Neural cell (in vitro differentiated cells): ENCODE measurements around the gene C16orf86. TPM values are rescaled to one million over a fixed set of nuclear protein-coding genes. Genes with fewer than 3 reads are reported as not detected.

ENCODE experiments used
- H2AFZ ChIP-seq: fragments of 200-600, 300-800 bp; sonication (generic), shearing (Covaris generic); 2 replicates; pipeline ENCODE4 v1.6.0; 2014; ENCODE audit warnings: low read depth, mild to moderate bottlenecking, antibody characterized with exemption, low read length, moderate library complexity
- H3F3A ChIP-seq: fragments of 200-600 bp; shearing (Covaris generic); 2 replicates; pipeline ENCODE4 v1.6.1; 2016; ENCODE audit warnings: mild to moderate bottlenecking, moderate library complexity, mixed read lengths, antibody characterized with exemption, low read length; ENCODE audit not compliant: insufficient read depth, poor library complexity, severe bottlenecking
- H3K27ac ChIP-seq: fragments of 200-600, 300-800 bp; sonication (generic), shearing (Covaris generic); 2 replicates; pipeline ENCODE4 v1.5.1; 2014; ENCODE audit warnings: mild to moderate bottlenecking, low read length, moderate library complexity
- H3K27me3 ChIP-seq: fragments of 300-800, 200-600 bp; sonication (generic), shearing (Covaris generic); 2 replicates; pipeline ENCODE4 v1.6.0; 2014; ENCODE audit warnings: mild to moderate bottlenecking, low read depth, low read length, moderate library complexity; ENCODE audit not compliant: insufficient read depth
- H3K36me3 ChIP-seq: fragments of 300-800, 200-600 bp; sonication (generic), shearing (Covaris generic); 2 replicates; pipeline ENCODE4 v1.5.1; 2014; ENCODE audit warnings: mild to moderate bottlenecking, antibody characterized with exemption, low read length, moderate library complexity; ENCODE audit not compliant: insufficient read depth
- H3K4me2 ChIP-seq: fragments of 300-800, 200-600 bp; sonication (generic), shearing (Covaris generic); 2 replicates; pipeline ENCODE4 v1.6.0; 2014; ENCODE audit warnings: mild to moderate bottlenecking, low read length
- H3K4me3 ChIP-seq: fragments of 300-800, 200-600 bp; sonication (generic), shearing (Covaris generic); 2 replicates; pipeline ENCODE4 v1.5.1; 2014; ENCODE audit warnings: mild to moderate bottlenecking, low read length, moderate library complexity
- H3K79me2 ChIP-seq: fragments of 200-600 bp; shearing (Covaris generic); replicated peaks from 2 replicates; pipeline ENCODE4 v1.6.0; 2014; ENCODE audit warnings: mild to moderate bottlenecking, low read length, moderate library complexity; ENCODE audit not compliant: insufficient read depth
- H3K9ac ChIP-seq: fragments of 300-800, 200-600 bp; sonication (generic), shearing (Covaris generic); 2 replicates; pipeline ENCODE4 v1.6.1; 2016; ENCODE audit warnings: mild to moderate bottlenecking, low read length, mixed read lengths
- H3K9me2 ChIP-seq: fragments of 200-600 bp; shearing (Covaris generic); 2 replicates; pipeline ENCODE4 v1.6.1; 2016; ENCODE audit warnings: mild to moderate bottlenecking, low read length, mixed read lengths; ENCODE audit not compliant: insufficient read depth
- H3K9me3 ChIP-seq: fragments of 200-600, 300-800 bp; sonication (generic), shearing (Covaris generic); 2 replicates; pipeline ENCODE4 v1.6.1; 2016; ENCODE audit warnings: mild to moderate bottlenecking, mixed run types, low read length, moderate library complexity, mixed read lengths
- H4K20me1 ChIP-seq: fragments of 200-600 bp; shearing (Covaris generic); 2 replicates; pipeline ENCODE4 v1.6.1; 2016; ENCODE audit warnings: mild to moderate bottlenecking, mixed run types; ENCODE audit not compliant: insufficient read depth
- EP300 ChIP-seq: fragments of 450-650 bp; conservative IDR thresholded peaks from 2 replicates; pipeline ENCODE4 v1.6.1; 2014; ENCODE audit warnings: antibody characterized with exemption, mild to moderate bottlenecking, moderate library complexity; ENCODE audit not compliant: poor library complexity, severe bottlenecking
- EZH2 ChIP-seq: fragments of 200-600, 300-800 bp; shearing (Covaris generic), sonication (generic); IDR thresholded peaks from 2 replicates; pipeline ENCODE4 v1.6.1; 2014; ENCODE audit warnings: antibody characterized with exemption, low read length, borderline replicate concordance, mild to moderate bottlenecking; ENCODE audit not compliant: insufficient read depth, poor library complexity, severe bottlenecking
- MXI1 ChIP-seq: fragments of 450-650 bp; conservative IDR thresholded peaks from 2 replicates; pipeline ENCODE4 v1.6.1; 2014; ENCODE audit warnings: antibody characterized with exemption, mild to moderate bottlenecking; ENCODE audit not compliant: poor library complexity, severe bottlenecking
- POLR2AphosphoS5 ChIP-seq: IDR thresholded peaks from 2 replicates; pipeline ENCODE4 v1.6.1; 2012
- RAD21 ChIP-seq: fragments of 450-650 bp; conservative IDR thresholded peaks from 2 replicates; pipeline ENCODE4 v1.6.1; 2014; ENCODE audit warnings: antibody characterized with exemption, mild to moderate bottlenecking, moderate library complexity
- SMC3 ChIP-seq: fragments of 450-650 bp; conservative IDR thresholded peaks from 2 replicates; pipeline ENCODE4 v1.6.1; 2014; ENCODE audit warnings: antibody characterized with exemption, mild to moderate bottlenecking, moderate library complexity; ENCODE audit not compliant: poor library complexity
- TAF1 ChIP-seq: IDR thresholded peaks from 2 replicates; pipeline ENCODE4 v1.6.1; 2012; ENCODE audit warnings: low read depth
- polyA plus RNA-seq: library from polyadenylated mRNA; depleted of rRNA; stranded (reverse); fragments of >200 nt; gene quantifications from 2 replicates; pipeline ENCODE4 v1.2.3, GENCODE V29; 2014
- TF ChIP-seq, protein P1 (sequence below): fragments of 450-650 bp; IDR thresholded peaks from 2 replicates; pipeline ENCODE4 v1.5.1; 2014; ENCODE audit warnings: antibody characterized with exemption, mild to moderate bottlenecking, moderate library complexity; ENCODE audit not compliant: poor library complexity, severe bottlenecking
- TF ChIP-seq, protein P2 (sequence below): IDR thresholded peaks from 2 replicates; pipeline ENCODE4 v1.6.1; 2012; ENCODE audit warnings: borderline replicate concordance

C16orf86 gene
- polyA plus RNA-seq, 1 donor from 2014 or later: 2.4 TPM

DNA sequence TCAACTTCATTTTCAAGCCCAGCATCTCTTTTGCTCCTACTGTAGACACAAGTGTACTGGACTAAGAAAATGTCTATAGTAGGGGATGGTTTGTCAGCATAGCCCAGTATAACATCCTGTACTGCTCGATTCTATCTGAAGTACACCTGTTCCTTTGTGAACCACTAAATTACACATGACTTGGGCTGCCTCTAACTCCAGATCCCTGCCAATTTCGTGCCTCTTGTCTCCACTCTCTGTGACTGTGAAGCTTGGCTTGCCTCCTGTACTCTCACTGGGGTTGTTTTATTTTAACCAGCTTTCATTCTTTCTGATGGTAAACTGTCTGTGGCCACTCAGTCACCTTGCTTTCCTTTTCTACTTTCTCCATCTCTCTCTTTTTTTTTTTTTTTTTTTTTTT lies 28.0 kb downstream of the C16orf86 start:
- Histone ChIP-seq H3K9me2 (no peaks in the 10 kb centered on the region), H3K4me2 (no peak overlapping the region), H3K79me2 (peaks cover 10% of the 10 kb centered on the region), H3F3A (no peaks in the 10 kb centered on the region), H3K9me3 (no peaks in the 10 kb centered on the region), H2AFZ (no peak overlapping the region), H3K9ac (no peak overlapping the region), H3K27me3 (no peaks in the 10 kb centered on the region), H3K4me3 (no peak overlapping the region), H3K36me3 (no peaks in the 10 kb centered on the region), H4K20me1 (no peaks in the 10 kb centered on the region), H3K27ac (no peak overlapping the region)
- TF ChIP-seq, protein P1, sequence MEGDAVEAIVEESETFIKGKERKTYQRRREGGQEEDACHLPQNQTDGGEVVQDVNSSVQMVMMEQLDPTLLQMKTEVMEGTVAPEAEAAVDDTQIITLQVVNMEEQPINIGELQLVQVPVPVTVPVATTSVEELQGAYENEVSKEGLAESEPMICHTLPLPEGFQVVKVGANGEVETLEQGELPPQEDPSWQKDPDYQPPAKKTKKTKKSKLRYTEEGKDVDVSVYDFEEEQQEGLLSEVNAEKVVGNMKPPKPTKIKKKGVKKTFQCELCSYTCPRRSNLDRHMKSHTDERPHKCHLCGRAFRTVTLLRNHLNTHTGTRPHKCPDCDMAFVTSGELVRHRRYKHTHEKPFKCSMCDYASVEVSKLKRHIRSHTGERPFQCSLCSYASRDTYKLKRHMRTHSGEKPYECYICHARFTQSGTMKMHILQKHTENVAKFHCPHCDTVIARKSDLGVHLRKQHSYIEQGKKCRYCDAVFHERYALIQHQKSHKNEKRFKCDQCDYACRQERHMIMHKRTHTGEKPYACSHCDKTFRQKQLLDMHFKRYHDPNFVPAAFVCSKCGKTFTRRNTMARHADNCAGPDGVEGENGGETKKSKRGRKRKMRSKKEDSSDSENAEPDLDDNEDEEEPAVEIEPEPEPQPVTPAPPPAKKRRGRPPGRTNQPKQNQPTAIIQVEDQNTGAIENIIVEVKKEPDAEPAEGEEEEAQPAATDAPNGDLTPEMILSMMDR: no peak
- TF ChIP-seq SMC3 (no peak), MXI1 (no peak), TAF1 (no peak), POLR2AphosphoS5 (no peak), EZH2 (no peak), EP300 (no peak), RAD21 (no peak)
- TF ChIP-seq, protein P2, sequence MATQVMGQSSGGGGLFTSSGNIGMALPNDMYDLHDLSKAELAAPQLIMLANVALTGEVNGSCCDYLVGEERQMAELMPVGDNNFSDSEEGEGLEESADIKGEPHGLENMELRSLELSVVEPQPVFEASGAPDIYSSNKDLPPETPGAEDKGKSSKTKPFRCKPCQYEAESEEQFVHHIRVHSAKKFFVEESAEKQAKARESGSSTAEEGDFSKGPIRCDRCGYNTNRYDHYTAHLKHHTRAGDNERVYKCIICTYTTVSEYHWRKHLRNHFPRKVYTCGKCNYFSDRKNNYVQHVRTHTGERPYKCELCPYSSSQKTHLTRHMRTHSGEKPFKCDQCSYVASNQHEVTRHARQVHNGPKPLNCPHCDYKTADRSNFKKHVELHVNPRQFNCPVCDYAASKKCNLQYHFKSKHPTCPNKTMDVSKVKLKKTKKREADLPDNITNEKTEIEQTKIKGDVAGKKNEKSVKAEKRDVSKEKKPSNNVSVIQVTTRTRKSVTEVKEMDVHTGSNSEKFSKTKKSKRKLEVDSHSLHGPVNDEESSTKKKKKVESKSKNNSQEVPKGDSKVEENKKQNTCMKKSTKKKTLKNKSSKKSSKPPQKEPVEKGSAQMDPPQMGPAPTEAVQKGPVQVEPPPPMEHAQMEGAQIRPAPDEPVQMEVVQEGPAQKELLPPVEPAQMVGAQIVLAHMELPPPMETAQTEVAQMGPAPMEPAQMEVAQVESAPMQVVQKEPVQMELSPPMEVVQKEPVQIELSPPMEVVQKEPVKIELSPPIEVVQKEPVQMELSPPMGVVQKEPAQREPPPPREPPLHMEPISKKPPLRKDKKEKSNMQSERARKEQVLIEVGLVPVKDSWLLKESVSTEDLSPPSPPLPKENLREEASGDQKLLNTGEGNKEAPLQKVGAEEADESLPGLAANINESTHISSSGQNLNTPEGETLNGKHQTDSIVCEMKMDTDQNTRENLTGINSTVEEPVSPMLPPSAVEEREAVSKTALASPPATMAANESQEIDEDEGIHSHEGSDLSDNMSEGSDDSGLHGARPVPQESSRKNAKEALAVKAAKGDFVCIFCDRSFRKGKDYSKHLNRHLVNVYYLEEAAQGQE: no peak

- Histone ChIP-seq H3K4me3 (no peak overlapping the region), H3F3A (no peaks in the 10 kb centered on the region), H3K36me3 (no peaks in the 10 kb centered on the region), H3K4me2 (no peak overlapping the region), H3K79me2 (peaks cover 6% of the 10 kb centered on the region), H2AFZ (no peak overlapping the region), H4K20me1 (peaks cover 8% of the 10 kb centered on the region), H3K9ac (no peak overlapping the region), H3K9me3 (no peaks in the 10 kb centered on the region), H3K9me2 (no peaks in the 10 kb centered on the region), H3K27ac (no peak overlapping the region), H3K27me3 (no peaks in the 10 kb centered on the region)
- TF ChIP-seq, protein P1: no peak
These were observed 31.0 kb downstream of the C16orf86 start for GRCh38 chr16:67697422-67698185.
